Panc1 (cell line): Measurements from ENCODE around the gene PAFAH1B1.

Experiments
- POLR2AphosphoS5 ChIP-seq: IDR thresholded peaks from 2 replicates; pipeline ENCODE4 v1.6.1; 2012; ENCODE audit warnings: mild to moderate bottlenecking, low read depth, low read length, moderate library complexity
- SIN3A ChIP-seq: IDR thresholded peaks from 2 replicates; pipeline ENCODE4 v1.6.1; 2012; ENCODE audit warnings: low read depth, mild to moderate bottlenecking, low read length, moderate library complexity, borderline replicate concordance; ENCODE audit not compliant: insufficient read depth
- TCF7L2 ChIP-seq: IDR thresholded peaks from 2 replicates; pipeline ENCODE4 v1.6.1; 2011; ENCODE audit warnings: mild to moderate bottlenecking, low read depth, low read length, inconsistent platforms
- TF ChIP-seq, protein P1 (sequence below): fragments of 450-650 bp; IDR thresholded peaks from 2 replicates; pipeline ENCODE4 v1.5.1; 2017; ENCODE audit warnings: mild to moderate bottlenecking
- TF ChIP-seq, protein P2 (sequence below), 2 experiments: IDR thresholded peaks; 2 replicates each; pipeline ENCODE4 v1.6.1; 2011 to 2012; ENCODE audit warnings: low read depth in 2 of 2, control low read depth in 1 of 2, low read length in 1 of 2, mild to moderate bottlenecking in 1 of 2, moderate library complexity in 1 of 2; ENCODE audit not compliant: insufficient read depth in 1 of 2

DNA sequence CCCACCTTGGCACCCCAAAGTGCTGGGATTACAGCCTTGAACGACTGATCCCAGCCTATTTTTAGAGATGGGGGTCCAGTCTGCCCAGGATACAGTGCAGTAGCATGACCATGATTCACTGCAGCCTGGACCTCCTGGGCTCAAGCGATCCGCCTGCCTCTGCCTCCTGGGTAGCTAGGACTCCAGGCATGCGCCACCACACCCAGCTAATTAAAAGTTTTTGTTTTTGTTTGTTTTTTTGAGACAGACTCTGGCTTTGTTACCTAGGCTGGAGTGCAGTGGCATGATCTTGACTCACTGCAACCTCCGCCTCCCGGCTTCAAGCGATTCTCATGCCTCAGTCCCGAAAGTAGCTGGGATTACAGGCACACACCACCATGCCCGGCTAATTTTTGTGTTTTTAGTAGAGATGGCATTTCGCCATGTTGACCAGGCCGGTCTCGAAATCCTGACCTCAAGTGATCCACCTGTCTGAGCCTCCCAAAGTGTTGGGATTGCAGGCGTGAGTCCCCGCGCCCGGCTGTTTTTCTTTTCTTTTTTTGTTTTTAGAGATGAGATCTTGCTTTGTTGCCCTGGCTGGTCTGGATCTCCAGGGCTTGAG is 2.3 kb upstream of the PAFAH1B1 start:
- TF ChIP-seq POLR2AphosphoS5 (no peak), TCF7L2 (no peak), SIN3A (no peak)
- TF ChIP-seq, protein P1, sequence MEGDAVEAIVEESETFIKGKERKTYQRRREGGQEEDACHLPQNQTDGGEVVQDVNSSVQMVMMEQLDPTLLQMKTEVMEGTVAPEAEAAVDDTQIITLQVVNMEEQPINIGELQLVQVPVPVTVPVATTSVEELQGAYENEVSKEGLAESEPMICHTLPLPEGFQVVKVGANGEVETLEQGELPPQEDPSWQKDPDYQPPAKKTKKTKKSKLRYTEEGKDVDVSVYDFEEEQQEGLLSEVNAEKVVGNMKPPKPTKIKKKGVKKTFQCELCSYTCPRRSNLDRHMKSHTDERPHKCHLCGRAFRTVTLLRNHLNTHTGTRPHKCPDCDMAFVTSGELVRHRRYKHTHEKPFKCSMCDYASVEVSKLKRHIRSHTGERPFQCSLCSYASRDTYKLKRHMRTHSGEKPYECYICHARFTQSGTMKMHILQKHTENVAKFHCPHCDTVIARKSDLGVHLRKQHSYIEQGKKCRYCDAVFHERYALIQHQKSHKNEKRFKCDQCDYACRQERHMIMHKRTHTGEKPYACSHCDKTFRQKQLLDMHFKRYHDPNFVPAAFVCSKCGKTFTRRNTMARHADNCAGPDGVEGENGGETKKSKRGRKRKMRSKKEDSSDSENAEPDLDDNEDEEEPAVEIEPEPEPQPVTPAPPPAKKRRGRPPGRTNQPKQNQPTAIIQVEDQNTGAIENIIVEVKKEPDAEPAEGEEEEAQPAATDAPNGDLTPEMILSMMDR = no peak
- TF ChIP-seq, protein P2, sequence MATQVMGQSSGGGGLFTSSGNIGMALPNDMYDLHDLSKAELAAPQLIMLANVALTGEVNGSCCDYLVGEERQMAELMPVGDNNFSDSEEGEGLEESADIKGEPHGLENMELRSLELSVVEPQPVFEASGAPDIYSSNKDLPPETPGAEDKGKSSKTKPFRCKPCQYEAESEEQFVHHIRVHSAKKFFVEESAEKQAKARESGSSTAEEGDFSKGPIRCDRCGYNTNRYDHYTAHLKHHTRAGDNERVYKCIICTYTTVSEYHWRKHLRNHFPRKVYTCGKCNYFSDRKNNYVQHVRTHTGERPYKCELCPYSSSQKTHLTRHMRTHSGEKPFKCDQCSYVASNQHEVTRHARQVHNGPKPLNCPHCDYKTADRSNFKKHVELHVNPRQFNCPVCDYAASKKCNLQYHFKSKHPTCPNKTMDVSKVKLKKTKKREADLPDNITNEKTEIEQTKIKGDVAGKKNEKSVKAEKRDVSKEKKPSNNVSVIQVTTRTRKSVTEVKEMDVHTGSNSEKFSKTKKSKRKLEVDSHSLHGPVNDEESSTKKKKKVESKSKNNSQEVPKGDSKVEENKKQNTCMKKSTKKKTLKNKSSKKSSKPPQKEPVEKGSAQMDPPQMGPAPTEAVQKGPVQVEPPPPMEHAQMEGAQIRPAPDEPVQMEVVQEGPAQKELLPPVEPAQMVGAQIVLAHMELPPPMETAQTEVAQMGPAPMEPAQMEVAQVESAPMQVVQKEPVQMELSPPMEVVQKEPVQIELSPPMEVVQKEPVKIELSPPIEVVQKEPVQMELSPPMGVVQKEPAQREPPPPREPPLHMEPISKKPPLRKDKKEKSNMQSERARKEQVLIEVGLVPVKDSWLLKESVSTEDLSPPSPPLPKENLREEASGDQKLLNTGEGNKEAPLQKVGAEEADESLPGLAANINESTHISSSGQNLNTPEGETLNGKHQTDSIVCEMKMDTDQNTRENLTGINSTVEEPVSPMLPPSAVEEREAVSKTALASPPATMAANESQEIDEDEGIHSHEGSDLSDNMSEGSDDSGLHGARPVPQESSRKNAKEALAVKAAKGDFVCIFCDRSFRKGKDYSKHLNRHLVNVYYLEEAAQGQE (IDR thresholded peaks at IDR 0.05; ENCODE audit: insufficient read depth in 1 of 2, low read depth in 2 of 2, low read length in 1 of 2) = no peak
